Cortex of kidney (tissue), 1 donor: Measurements from ENCODE around the gene MGAT4C.
"Not testable (repeated sequence)": the region's sequence is repeated elsewhere in the genome, so short reads cannot be mapped to it uniquely, and the experiment has no call there.

ENCODE experiments used
- DNase-seq: peaks from one replicate; lab custom pipeline; 2025; lab: John Stamatoyannopoulos, UW

Gene MGAT4C

DNA sequence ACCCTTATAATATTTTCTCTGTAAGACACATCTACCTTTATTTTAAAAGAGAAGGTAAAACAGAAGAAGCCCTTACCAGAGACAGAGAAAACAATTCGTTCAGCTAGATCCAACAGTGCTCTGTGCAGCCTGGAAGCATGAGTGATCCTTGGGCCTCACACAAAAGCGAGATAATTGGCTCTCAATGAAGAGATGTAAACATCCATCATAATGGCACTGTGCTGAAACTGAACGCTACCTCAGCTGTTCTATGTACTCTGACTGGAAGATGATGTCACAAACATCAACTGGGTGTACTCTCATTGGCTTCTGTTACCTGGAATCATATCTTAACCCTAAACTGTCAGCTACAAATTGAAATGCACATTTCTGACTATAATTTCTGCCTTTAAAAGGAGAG lies at the start of gene MGAT4C:
TSS of gene MGAT4C (minus strand) at position 229 of the 400 bp plus-strand sequence.
- no peak for DNase-seq

GRCh38 chr12:86296396-86296795 lies 40.2 kb upstream of the MGAT4C start:
- not testable (repeated sequence) for DNase-seq

DNA sequence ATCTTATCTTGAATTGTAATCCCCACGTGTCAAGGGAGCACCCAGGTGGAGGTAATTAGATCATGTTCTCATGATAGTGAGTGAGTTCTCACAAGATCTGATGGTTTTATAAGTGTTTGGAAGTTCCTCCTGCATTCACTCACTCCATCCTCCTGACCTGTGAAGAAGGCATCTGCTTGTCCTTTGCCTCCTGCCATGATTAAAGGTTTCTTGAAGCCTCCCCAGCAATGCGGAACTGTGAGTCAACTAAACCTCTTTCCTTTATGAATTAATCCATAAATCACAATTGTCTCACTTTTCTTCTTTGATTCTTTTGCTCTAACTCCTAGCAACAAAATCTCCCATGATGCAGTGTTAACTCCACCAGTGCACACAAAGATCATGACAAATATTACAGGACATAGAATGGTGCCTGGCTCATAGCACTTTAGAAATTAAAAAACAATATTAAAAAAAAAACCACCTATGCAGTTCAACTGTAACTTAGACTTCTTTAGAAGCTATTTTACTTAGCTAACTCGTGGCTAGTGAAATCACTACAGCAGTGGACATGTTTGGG lies 37.6 kb upstream of the MGAT4C start:
- no peak for DNase-seq

GRCh38 chr12:86292480-86292879 lies 36.3 kb upstream of the MGAT4C start:
- DNase-seq: no peak

GRCh38 chr12:86290615-86291014 lies 34.4 kb upstream of the MGAT4C start:
- no peak for DNase-seq

- DNase-seq: no peak
Measured at GRCh38 chr12:86286119-86286518, 29.9 kb upstream of the MGAT4C start.

DNA sequence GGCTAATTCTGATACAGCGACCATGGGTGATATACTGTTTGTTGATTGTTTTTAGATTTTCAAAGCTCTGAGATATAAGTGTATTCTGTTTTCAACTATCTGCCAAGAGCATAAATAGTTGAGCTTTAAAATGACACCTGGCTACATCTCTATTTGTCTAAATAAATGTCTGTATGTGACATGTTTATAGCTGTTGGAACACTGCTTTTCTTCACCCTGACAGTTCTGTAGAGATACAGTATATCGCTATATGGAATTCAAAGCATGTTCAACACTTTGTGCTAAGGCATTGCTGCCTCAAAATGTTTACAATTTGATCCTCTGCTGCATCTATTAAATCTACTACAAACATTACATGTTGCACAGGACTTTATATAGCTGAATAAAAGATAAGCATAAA lies 27.4 kb upstream of the MGAT4C start:
- DNase-seq: no peak

DNA sequence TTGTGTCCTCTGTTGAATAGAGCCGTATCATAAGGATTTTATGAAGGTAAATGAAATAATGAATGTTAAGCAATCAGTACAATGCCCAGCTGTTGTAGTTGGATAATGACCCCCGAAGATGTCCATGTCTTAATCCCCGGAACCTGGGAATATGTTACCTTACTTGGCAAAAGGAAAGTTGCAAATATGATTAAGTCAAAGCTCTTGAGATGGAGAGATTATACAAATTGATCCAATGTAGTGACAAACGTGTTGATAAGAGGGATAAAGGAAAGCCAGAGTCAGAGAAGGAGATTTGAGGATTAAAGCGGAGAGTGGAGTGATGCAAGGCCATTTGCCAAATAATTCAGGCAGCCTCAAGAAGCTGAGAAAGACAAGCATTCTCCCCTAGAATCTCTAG lies 19.2 kb upstream of the MGAT4C start:
- DNase-seq: no peak

DNA sequence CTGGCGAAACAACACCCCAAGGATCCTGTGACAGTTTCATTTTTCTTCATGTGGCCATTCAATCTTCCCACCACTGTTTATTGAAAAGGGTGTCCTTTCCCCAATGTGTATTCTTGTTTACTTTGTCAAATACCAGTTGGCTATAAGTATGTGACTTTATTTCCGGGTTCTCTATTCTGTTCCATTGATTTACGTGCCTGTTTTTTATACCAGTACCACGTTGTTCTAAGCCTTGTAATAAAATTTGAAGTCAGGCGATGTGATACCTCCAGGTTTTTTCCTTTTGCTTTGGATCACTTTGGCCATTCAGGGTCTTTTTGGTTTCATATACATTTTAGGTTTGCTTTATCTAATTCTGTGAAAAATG lies 9.1 kb upstream of the MGAT4C start:
- DNase-seq: no peak

GRCh38 chr12:86264451-86265328 lies 8.5 kb upstream of the MGAT4C start:
- DNase-seq: no peak

- DNase-seq: no peak
Measured at GRCh38 chr12:86261578-86261977, 5.4 kb upstream of the MGAT4C start.

DNA sequence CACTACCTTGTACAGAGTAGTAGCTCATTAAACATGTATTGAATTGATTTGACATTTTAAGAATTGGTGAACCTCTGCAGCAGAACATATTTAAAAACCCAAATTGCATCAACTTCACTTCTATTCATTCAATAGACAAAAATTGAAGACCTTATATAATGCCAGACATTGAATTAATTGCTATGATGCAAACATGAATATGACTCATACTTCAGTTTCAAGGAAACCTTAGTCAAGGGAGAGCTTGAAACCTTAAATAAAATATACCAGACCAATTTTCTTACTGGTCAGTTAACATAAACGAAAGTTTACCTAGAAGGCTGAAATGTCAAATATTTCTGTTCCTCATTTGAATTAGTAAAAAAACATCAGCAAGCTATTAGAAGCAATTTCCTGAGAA lies 5.0 kb upstream of the MGAT4C start:
- DNase-seq: no peak

- no peak for DNase-seq
Measured at GRCh38 chr12:86260183-86260582, 4.0 kb upstream of the MGAT4C start.

DNA sequence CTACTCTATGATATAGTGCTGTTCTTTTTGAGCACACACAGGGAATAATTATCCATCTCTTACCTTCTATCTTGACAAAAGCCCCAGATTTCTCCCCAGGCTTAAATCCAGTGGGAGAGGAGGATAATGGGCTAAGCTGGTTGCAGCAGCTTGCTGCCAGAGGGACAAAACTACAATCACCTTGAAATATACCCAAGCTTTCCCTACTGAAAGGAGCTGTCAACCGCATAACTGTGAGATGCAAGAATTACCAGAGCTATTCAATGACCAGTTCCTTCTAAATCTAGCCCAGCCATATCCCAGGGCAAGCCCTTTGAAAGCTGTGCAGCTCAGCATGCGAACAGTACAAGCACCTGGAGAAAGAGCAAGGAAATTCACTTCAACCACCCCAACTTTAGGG lies 943 bp upstream of the MGAT4C start:
- DNase-seq: no peak

GRCh38 chr12:86254399-86255107 lies 1.6 kb downstream of the MGAT4C start:
- DNase-seq: no peak

GRCh38 chr12:86249851-86250250 lies 6.3 kb downstream of the MGAT4C start:
- DNase-seq: no peak

DNA sequence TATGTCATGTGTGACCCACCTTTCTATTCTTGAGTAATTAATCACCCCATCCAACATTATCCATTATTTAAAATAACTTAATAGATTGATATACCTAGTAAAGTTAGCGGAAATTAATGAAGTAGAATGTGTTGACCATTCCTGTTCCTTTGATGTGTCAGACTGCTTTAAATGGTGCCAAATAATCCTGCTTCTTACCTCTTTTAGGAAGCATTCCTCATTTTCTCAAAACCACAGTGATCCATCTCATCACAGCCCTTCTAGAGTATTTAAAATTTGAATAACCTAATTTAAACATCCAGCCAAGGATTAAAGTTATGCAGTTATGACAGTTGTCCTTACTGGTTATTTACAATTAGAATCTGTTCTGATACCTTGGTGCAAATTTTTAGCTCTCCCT lies 6.9 kb downstream of the MGAT4C start:
- DNase-seq: no peak

DNA sequence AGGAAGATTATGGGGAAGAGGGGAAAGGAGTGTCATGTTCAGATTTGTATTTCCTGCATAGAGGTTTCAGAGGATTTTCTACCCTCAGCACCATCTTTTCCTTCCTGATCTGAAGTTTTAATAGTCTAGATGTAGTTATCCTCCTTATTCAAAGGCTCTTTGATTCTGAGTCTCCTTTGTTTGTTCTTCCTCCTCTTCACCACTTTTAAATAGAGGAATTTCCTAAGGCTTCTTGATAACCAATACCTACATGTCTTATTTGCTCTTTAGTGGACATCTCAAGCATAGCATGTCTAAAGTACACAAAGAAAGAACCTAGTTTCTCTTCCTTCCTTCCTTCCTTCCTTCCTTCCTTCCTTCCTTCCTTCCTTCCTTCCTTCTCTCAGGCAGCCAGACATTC lies 8.3 kb downstream of the MGAT4C start:
- DNase-seq: no peak

GRCh38 chr12:86241600-86241999 lies 14.6 kb downstream of the MGAT4C start:
- DNase-seq: no peak

- no peak for DNase-seq
Measured at GRCh38 chr12:86234316-86234855, 21.8 kb downstream of the MGAT4C start.

DNA sequence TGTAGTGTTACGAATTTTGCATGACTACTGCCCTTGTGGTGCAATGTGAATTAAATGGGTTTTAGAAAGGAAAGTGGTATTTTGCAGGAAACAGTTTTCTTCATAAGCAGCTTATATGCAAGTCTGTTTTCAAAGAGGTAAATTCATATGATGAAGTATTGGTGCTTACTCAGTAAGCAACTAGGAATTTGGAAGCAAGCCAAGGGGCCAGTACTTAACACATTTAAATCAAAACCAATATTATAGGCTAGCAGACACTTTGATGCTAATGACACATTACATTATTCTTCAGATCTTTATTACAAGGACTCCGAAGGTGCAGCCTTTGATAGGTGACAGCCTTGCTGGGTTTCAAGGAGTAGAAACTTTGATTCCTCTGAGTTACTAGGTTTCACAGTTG lies 23.1 kb downstream of the MGAT4C start:
- no peak for DNase-seq

DNA sequence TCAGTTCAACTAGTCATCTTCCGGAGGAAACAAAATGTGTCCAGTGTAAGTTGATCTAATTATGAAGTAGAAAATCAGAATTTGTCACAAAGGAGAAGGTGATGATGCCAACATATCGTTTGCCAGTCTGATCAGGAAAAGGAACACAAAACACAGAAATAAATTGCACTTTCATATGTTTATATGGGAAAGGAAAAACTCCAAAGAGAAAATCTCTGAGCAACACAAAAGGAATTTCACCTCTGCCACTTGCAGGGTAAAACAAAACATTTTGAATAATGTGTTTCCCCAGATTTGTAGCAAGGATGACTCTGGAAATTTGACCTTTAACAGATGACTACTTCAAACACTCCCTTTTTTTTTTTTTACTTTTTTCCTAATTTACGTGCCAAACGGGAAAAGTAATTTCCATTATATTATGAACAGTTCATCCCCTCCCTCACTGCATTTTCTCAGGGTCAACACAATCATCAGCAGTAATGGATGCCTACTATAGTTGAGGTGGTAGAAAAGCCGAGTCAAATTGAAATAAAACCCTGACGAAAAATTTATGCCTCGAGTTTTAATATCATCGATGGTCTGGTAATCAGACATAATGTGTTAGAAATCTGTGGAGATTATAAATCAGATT lies 25.6 kb downstream of the MGAT4C start:
- DNase-seq: no peak
